MCF 10A (cell line): ENCODE results near the gene CACNA1C. TPM values are rescaled to one million over a fixed set of nuclear protein-coding genes. Genes with fewer than 3 reads are reported as not detected.
A peak's percentile ranks its signal among the peaks of the same experiment; 100 is the strongest.

Experiments
- BruUV-seq: library from RNA; stranded (reverse); fragments of 400-500 nt; replicated peaks from 2 replicates; lab custom pipeline; 2021; lab: Mats Ljungman, UMichigan
- CTCF ChIA-PET: fragments of 300-600 bp; sonication (Branson Sonifier 250); formaldehyde crosslinking; extraction: SDS; loops from one replicate; lab custom pipeline; 2021; ENCODE audit warnings: antibody characterized with exemption, inconsistent platforms; lab: Yijun Ruan, JAX
- POLR2A ChIA-PET: fragments of 300-600, 350-650 bp; sonication (Branson Sonifier 250); formaldehyde crosslinking; extraction: SDS; loops from one replicate; lab custom pipeline; 2020; ENCODE audit warnings: antibody characterized with exemption, inconsistent platforms; lab: Yijun Ruan, JAX
- DNase-seq: peaks from one replicate; pipeline ENCODE4 v3.0.0-alpha.2; 2018; ENCODE audit not compliant: unreplicated experiment
- H3K27ac Mint-ChIP-seq: one replicate; pipeline ENCODE4 v1.8.0; 2022; ENCODE audit warnings: mild to moderate bottlenecking, low read depth, mixed read lengths; ENCODE audit not compliant: unreplicated experiment
- H3K27me3 Mint-ChIP-seq: one replicate; pipeline ENCODE4 v1.8.0; 2022; ENCODE audit warnings: mixed read lengths; ENCODE audit not compliant: insufficient read depth, unreplicated experiment
- H3K36me3 Mint-ChIP-seq: one replicate; pipeline ENCODE4 v1.8.0; 2022; ENCODE audit warnings: mild to moderate bottlenecking, moderate library complexity, mixed read lengths; ENCODE audit not compliant: insufficient read depth, unreplicated experiment
- H3K4me1 Mint-ChIP-seq: one replicate; pipeline ENCODE4 v1.8.0; 2022; ENCODE audit warnings: mixed read lengths; ENCODE audit not compliant: insufficient read depth, unreplicated experiment
- H3K4me3 Mint-ChIP-seq: one replicate; pipeline ENCODE4 v1.8.0; 2022; ENCODE audit warnings: mild to moderate bottlenecking, moderate library complexity, mixed read lengths; ENCODE audit not compliant: unreplicated experiment
- H3K9me3 Mint-ChIP-seq: one replicate; pipeline ENCODE4 v1.8.0; 2022; ENCODE audit warnings: mixed read lengths; ENCODE audit not compliant: unreplicated experiment
- CTCF ChIP-seq: fragments of 200-600 bp; IDR thresholded peaks from one replicate; pipeline ENCODE4 v1.8.0; 2022; ENCODE audit warnings: antibody characterized with exemption, mild to moderate bottlenecking; ENCODE audit not compliant: unreplicated experiment
- intact Hi-C: fragments of 100-400 bp; cut with micrococcal nuclease; formaldehyde crosslinking; loops from 2 replicates; pipeline ENCODE4 v1.14.1; 2022
- total RNA-seq: library from RNA; stranded (reverse); gene quantifications from 2 replicates; pipeline ENCODE4 v1.2.3, GENCODE V29; 2022

CACNA1C gene
- total RNA-seq, 1 experiment from 2014 or later: not detected

- H3K27ac Mint-ChIP-seq: peak overlapping the region; percentile 76
- no peak overlapping the region for H3K4me3 Mint-ChIP-seq
- CTCF ChIA-PET: interaction anchor here (0.6 kb wide), 1 partner anchor 1601 kb away, joined by 4 read pairs; no protein-coding TSS in a partner anchor
- TF ChIP-seq CTCF: no peak
- peaks cover 30% of the 10 kb centered on the region for H3K4me1 Mint-ChIP-seq
- H3K9me3 Mint-ChIP-seq: no peaks in the 10 kb centered on the region
- H3K36me3 Mint-ChIP-seq: peaks cover 7% of the 10 kb centered on the region
- POLR2A ChIA-PET: interaction anchor here (1.0 kb wide), 1 partner anchor 10 kb away, joined by 3 read pairs; no protein-coding TSS in a partner anchor
- BruUV-seq: no TSS peak
- no peaks in the 10 kb centered on the region for H3K27me3 Mint-ChIP-seq
- intact Hi-C loops: no loop called here
- DNase-seq: peak; percentile 94
Observed at GRCh38 chr12:2179953-2180736, 127.4 kb downstream of the CACNA1C start.

- H3K36me3 Mint-ChIP-seq: peaks cover 5% of the 10 kb centered on the region
- no peaks in the 10 kb centered on the region for H3K9me3 Mint-ChIP-seq
- BruUV-seq: no TSS peak
- POLR2A ChIA-PET: no interaction called here
- H3K27ac Mint-ChIP-seq: peak overlapping the region; percentile 76
- TF ChIP-seq CTCF: no peak
- no peak overlapping the region for H3K4me3 Mint-ChIP-seq
- H3K27me3 Mint-ChIP-seq: no peaks in the 10 kb centered on the region
- peaks cover 30% of the 10 kb centered on the region for H3K4me1 Mint-ChIP-seq
- CTCF ChIA-PET: interaction anchor here (0.6 kb wide), 1 partner anchor 94 kb away, joined by 3 read pairs; no protein-coding TSS in a partner anchor
- intact Hi-C loops: no loop called here
- no peak for DNase-seq
Observed at GRCh38 chr12:2180737-2181082, 127.9 kb downstream of the CACNA1C start.

GRCh38 chr12:2183556-2184541 lies 131.1 kb downstream of the CACNA1C start:
- H3K36me3 Mint-ChIP-seq: no peaks in the 10 kb centered on the region
- H3K4me3 Mint-ChIP-seq: no peak overlapping the region
- peak; percentile 35 for DNase-seq
- no peaks in the 10 kb centered on the region for H3K9me3 Mint-ChIP-seq
- no peak overlapping the region for H3K27ac Mint-ChIP-seq
- peaks cover 30% of the 10 kb centered on the region for H3K4me1 Mint-ChIP-seq
- no TSS peak for BruUV-seq
- peak; percentile 15 for TF ChIP-seq CTCF
- ChIA-PET CTCF (interaction anchor here (0.7 to 0.9 kb wide), 3 partner anchors 48 to 160 kb away, joined by 3 read pairs; no protein-coding TSS in a partner anchor), POLR2A (interaction anchor here (1.2 kb wide), 1 partner anchor 14 kb away, joined by 5 read pairs; no protein-coding TSS in a partner anchor)
- intact Hi-C loops: no loop called here
- no peaks in the 10 kb centered on the region for H3K27me3 Mint-ChIP-seq
